ENCODE data around the gene AKAP1. TPM values are rescaled to one million over a fixed set of nuclear protein-coding genes. Genes with fewer than 3 reads are reported as not detected.

Gene AKAP1
- polyA plus RNA-seq, 1 of the 3 experiments (the other 2 are of a cell fraction), result 36.3 TPM

DNA sequence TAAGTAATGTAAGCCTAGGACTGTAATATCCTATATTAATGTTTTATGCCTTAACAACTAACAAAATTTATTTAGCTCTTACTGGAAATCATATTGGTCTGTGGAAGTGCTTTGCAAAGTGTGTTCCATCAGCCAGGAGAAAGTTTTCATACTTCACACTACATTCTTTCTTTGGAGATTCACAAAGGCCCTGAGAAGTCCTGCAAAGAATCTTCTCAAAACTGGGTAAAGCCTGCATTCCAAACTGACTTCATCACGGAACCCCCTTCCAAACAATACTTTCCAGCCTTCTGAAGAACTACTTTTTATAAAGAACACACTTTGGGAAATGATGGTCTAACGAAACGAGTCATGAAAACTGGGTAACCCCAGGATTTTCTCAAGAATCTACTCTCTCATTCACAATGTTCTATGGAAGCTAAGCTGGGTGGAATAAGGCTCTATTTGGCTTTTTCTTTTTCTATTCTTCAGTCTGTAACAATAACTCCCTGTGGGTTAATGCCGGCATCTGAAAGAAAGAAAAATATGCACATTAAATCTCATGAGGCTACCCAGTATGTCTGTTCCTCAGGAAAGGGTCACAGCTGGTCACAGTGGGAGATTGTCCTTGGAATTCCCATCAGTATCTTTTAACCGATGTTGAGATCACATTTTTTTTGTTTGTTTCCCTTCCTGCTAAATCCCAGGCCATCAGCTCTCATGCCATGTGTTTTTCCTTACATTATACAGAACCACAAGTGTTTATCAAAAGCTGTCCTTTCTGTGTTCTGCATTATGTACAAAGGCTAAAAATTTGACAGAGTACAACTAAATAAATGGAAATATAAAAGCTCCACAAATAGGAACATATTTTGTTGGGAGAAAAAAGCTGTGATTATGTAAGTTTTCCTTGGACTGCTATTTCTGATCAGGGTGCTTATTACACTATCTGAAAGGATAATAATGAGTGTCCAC is 12.8 kb upstream of the AKAP1 start:
- H3K9me2 ChIP-seq, result no peaks in the 10 kb centered on the region
- 51% methylated on average over 5 of the region's 5 CpGs for WGBS (ENCODE audit: low lambda C conversion rate)
- ChIA-PET CTCF (interaction anchor here (0.6 to 3.4 kb wide), 9 partner anchors 9 to 510 kb away, joined by 3 to 12 read pairs (median 4); no protein-coding TSS in a partner anchor), POLR2A (interaction anchor here (0.8 to 1.8 kb wide), 2 partner anchors 12 to 35 kb away, joined by 3 to 8 read pairs; partner anchors contain the start of gene AKAP1)
- no peaks in the 10 kb centered on the region for H3F3A ChIP-seq (replicated peaks; ENCODE audit: insufficient read depth)
- H3K4me2 ChIP-seq, result no peak overlapping the region
- DNase-seq, result peak; percentile 39
- H3K4me3 ChIP-seq (ENCODE audit: low read depth in 2 of 2, low read length in 1 of 2), result no peak overlapping the region
- TF ChIP-seq EP300 (IDR thresholded peaks at IDR 0.05; ENCODE audit: borderline replicate concordance in 1 of 2, low read depth in 1 of 2, low read length in 1 of 2), result peak in 1 of 2 experiments; percentile 49; a peak in 1 of 4 replicates
- no peak for TF ChIP-seq CHD2 (IDR thresholded peaks at IDR 0.05; ENCODE audit: low read length, partially characterized antibody)
- H3K9me3 ChIP-seq, result no peaks in the 10 kb centered on the region
- H2AFZ ChIP-seq (ENCODE audit: low read depth), result no peak overlapping the region
- H3K4me1 ChIP-seq (ENCODE audit: control insufficient read depth in 1 of 2, insufficient read depth in 2 of 2, low read depth in 1 of 2, low read length in 1 of 2), result no peaks in the 10 kb centered on the region
- H4K20me1 ChIP-seq (ENCODE audit: insufficient read depth), result no peaks in the 10 kb centered on the region
- H3K79me2 ChIP-seq (ENCODE audit: insufficient read depth), result no peaks in the 10 kb centered on the region
- H3K27ac ChIP-seq (ENCODE audit: low read depth in 2 of 2, low read length in 1 of 2), result no peak overlapping the region; a peak in 1 of 4 replicates
- no peak overlapping the region for H3K9ac ChIP-seq
- peaks cover 15% of the 10 kb centered on the region for H3K27me3 ChIP-seq (ENCODE audit: insufficient read depth)
- H3K36me3 ChIP-seq (replicated peaks in 1 of 2; ENCODE audit: control insufficient read depth in 1 of 2, insufficient read depth in 2 of 2, low read length in 1 of 2), result no peaks in the 10 kb centered on the region

DNA sequence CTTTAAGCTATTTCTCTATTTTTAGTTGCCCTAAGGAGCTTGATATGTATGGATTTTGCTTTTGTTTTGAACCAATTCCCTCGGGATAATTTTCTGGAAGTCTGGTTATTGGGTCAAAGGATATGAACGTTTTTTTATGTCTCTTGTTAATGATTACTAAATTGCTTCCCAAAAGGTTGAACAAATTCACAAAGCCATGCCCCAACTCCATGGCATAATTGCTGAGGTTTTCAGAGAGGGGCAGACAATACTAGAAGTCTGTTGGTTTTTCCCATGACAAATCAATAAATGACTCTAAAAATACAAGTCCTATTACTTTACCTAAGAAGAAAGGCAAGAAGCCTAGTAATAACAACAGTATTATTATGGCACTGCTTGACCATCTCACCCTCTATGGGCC is 11.4 kb upstream of the AKAP1 start:
- no peak overlapping the region for H3K27ac ChIP-seq (ENCODE audit: low read depth in 2 of 2, low read length in 1 of 2)
- ChIA-PET POLR2A (interaction anchor here (1.8 kb wide), 1 partner anchor 11 kb away, joined by 8 read pairs; the partner anchor contains the start of gene AKAP1), CTCF (interaction anchor here (1.1 to 1.9 kb wide), 6 partner anchors 18 to 254 kb away, joined by 3 to 11 read pairs (median 4); no protein-coding TSS in a partner anchor)
- no peaks in the 10 kb centered on the region for H4K20me1 ChIP-seq (ENCODE audit: insufficient read depth)
- H3K4me1 ChIP-seq (ENCODE audit: control insufficient read depth in 1 of 2, insufficient read depth in 2 of 2, low read depth in 1 of 2, low read length in 1 of 2), result no peaks in the 10 kb centered on the region
- no peak overlapping the region for H3K4me2 ChIP-seq
- no peak for TF ChIP-seq FOSL2 (IDR thresholded peaks at IDR 0.05; ENCODE audit: borderline replicate concordance, low read depth)
- no peak for TF ChIP-seq GABPA (IDR thresholded peaks at IDR 0.05; ENCODE audit: low read depth)
- TF ChIP-seq RCOR1 (IDR thresholded peaks at IDR 0.05; ENCODE audit: low read length), result no peak
- TF ChIP-seq TEAD4 (IDR thresholded peaks at IDR 0.05; ENCODE audit: borderline replicate concordance, insufficient read depth), result no peak
- TF ChIP-seq USF2 (IDR thresholded peaks at IDR 0.05; ENCODE audit: borderline replicate concordance, low read depth, low read length), result no peak
- no peak for TF ChIP-seq RAD21 (IDR thresholded peaks at IDR 0.05; ENCODE audit: low read length)
- TF ChIP-seq YY1 (IDR thresholded peaks at IDR 0.05; ENCODE audit: low read depth), result no peak
- no peak for TF ChIP-seq PBX3 (IDR thresholded peaks at IDR 0.05)
- TF ChIP-seq ZBTB33 (IDR thresholded peaks at IDR 0.05; ENCODE audit: borderline replicate concordance, low read depth), result no peak
- no peak for TF ChIP-seq TAF1 (IDR thresholded peaks at IDR 0.05; ENCODE audit: borderline replicate concordance, low read depth, low read length)
- TF ChIP-seq FOXM1 (IDR thresholded peaks at IDR 0.05; ENCODE audit: low read depth), result no peak
- no peak for TF ChIP-seq NRF1 (IDR thresholded peaks at IDR 0.05; ENCODE audit: low read depth, low read length)
- 33% methylated on average over 2 of the region's 2 CpGs for WGBS (ENCODE audit: low lambda C conversion rate)
- no peak for DNase-seq
- peaks cover 11% of the 10 kb centered on the region for H3K27me3 ChIP-seq (ENCODE audit: insufficient read depth)
- no peak overlapping the region for H3K4me3 ChIP-seq (ENCODE audit: low read depth in 2 of 2, low read length in 1 of 2)
- no peaks in the 10 kb centered on the region for H3K9me2 ChIP-seq
- H2AFZ ChIP-seq (ENCODE audit: low read depth), result no peak overlapping the region
- no peak overlapping the region for H3K9ac ChIP-seq
- H3K79me2 ChIP-seq (ENCODE audit: insufficient read depth), result no peaks in the 10 kb centered on the region
- no peaks in the 10 kb centered on the region for H3K9me3 ChIP-seq
- no peaks in the 10 kb centered on the region for H3K36me3 ChIP-seq (replicated peaks in 1 of 2; ENCODE audit: control insufficient read depth in 1 of 2, insufficient read depth in 2 of 2, low read length in 1 of 2)
- no peaks in the 10 kb centered on the region for H3F3A ChIP-seq (replicated peaks; ENCODE audit: insufficient read depth)

All from SK-N-SH (cell line).